Fibroblast of skin of left biceps (primary cell): ENCODE measurements around the gene ITPR3.

Experiments
- DNase-seq, 2 experiments: peaks; one replicate each; pipeline ENCODE4 v3.0.0-alpha.2; 2013; ENCODE audit warnings: low read depth in 2 of 2

Gene ITPR3

DNA sequence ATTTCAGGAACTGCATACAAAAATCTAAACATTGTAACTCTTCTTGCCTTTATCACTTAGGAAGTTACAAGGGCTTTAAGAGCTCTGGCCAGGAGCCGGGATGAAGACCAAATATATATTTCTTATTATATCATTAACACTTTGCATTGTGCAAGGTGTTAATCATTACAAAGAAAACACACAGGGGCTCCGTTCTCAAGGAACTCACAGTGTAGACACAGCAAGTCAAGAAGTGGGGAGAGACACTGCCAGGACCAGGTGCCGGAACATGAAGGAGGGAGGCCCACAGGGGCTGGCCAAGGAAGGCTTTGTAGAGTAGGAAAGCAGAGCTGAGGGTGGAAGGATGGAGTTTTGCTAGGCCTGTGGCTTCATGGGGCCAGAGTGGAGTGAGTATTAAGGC lies 17.4 kb downstream of the ITPR3 start:
- DNase-seq, result no peak

DNA sequence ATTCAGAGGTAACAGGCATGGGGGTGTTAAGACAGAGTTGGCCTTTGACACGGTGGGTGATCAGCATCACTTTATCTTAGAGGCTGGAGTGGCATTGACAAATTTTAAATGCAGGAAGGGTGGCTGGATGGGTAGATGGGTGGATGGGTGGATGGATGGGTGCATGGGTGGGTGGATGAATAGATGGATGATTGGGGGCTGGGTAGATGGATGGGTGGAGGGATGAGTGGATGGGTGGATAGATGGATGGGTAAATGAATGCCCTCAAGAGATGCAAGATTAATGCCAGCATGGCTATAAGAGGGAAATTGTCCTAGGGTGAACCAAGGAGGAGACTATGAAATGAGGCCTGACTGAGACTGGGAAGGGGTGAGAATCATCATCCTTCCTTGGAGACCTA lies 18.4 kb downstream of the ITPR3 start:
- DNase-seq, result no peak

DNA sequence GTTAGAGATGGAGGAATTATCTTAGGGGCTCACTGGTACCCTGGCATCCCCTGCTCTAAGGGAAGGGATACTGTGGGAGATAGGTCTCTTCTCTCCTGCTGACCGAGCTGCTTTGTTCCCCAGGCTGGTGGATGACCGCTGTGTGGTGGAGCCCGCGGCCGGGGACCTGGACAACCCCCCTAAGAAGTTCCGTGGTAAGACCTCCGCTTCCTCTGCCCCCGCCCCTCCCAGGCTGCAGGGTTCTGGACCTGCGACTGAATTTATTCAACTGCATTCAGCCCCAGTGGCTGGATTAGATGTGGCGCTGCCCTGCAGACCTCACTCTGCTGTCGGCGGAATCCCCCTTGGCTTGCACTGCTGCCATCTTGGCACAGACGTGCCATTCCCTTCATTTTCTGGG lies 19.2 kb downstream of the ITPR3 start:
- DNase-seq, result no peak

DNA sequence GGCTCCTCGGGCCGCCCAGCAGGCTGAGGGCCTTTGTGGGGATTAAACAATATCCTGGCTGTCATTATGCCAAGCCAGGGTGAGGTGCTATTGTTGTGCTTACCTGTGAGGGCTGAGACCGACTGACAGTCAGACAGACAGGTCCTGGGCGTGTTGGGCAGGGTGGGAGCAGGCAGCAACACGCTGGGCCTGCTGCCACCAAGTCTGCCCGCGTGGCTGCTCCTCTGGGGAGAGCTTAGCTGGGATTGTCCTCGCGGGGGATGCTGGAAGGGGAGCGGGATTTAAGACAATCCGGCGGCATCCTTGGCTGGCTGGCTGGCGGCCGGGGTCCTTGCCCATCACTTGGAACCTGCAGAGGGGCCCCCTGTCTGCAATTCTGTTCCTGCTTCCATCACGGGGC lies 20.0 kb downstream of the ITPR3 start:
- no peak for DNase-seq

DNA sequence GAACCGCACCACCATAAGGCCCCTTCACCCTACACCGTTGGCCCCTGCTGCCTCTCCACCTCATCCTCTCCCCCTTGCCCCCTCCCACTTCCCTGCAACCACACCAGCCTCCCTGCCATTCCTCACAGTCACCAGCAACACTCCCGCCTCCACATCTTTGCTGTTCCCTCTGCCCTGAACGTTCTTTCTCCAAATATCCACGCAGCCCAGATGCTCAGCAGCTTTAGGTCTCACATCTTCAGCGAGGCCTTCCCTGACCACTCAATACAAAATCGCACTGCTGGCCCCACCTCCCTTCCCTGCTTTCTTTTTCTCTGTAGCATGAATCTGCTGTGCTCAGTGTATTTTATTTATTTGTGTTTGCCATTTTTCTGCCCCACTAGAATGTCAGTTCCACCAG lies 20.5 kb downstream of the ITPR3 start:
- DNase-seq, result no peak

DNA sequence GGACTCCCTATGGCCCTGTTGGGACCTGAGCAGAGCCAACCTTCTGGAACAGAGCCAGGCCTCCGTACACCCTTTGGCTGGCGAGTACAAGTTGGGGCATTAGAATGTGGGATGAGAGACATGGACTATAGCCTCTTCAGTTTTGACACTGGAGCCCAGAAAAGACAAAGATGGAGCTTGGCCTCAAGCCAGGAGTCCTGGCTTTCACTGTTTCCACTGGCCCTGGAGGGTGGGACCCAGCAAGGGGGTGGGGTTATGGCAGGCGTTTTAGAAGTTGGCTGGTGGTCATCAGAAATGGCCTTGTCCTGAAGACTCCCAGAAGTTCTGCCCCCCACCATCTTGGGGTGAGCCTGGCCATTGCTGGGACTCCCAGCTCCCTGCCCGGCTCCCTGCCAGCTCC lies 21.8 kb downstream of the ITPR3 start:
- no peak for DNase-seq

DNA sequence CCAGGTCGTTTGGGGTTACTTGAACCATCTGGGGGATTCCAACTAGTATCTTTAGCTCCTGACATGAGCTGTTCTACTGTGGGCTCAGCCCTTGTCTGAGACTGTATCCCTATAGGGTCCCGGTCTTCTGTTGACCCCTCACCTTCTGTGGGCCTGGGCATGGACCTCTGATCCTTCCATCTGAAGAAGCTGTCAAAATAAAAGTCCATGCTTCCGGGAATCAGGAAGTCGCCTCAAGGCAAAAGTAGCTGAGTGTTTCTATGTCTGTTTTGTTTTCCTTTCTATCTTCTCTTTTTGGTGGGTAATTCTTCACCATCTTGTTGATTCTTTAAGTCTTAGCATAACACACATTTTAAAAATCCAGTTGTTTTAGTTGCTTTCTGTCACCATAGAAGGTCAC lies 30.3 kb downstream of the ITPR3 start:
- no peak for DNase-seq

DNA sequence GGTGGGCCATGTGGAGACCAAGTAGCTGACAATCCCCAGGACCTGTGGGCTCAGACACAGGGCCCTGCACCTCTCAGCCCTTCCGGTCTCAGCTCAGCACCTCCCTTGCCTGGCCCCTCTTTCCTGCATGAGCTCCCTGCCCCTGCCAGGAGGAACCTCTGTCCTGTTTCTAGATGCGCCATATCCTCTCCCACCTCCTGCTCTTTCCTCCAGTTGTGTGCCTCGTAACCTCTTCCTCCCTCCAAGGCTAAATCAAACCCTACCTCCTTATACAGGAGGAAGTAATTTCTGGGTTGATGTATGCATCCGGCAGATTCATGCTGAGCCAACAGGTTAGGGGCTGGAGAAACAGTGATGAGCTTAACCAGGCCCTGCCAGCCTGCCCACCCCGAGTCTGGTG lies 30.9 kb downstream of the ITPR3 start:
- no peak for DNase-seq

DNA sequence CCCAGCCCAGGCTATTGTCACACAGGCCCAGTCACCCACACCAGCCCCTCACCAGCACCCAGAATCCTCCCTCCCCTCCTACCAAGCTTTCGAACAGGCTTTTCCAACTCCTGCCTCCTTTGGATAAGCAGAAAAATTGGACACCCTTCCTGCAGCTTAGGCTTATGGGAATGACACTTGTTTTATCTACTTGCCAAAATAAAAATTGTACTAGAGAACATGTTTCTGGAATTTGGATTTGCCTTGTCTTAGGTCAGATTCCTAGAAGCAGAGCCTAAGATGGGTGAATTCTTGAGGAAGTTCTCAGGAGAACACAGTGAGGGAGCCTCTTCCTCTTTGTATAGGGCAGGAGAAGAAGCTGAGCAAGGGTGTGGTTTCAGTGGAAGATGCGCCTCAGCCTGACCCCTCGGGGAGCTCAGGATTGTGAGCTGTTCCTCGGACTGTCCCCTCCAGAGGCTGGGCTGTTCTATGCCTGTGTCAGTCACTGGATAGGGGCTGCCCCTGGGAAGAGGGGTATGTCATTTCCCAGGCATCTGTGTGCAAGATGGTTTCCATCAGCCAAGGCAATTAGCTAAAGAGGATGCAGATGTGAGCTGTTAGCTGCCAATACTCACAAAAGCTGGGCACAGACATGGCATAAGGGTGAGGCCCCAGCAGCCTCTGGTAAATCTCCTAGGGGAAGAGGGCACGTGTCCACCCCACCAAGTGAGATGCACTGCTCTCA lies 33.9 kb downstream of the ITPR3 start:
- DNase-seq, result peak in 1 of 2 experiments; percentile 9

DNA sequence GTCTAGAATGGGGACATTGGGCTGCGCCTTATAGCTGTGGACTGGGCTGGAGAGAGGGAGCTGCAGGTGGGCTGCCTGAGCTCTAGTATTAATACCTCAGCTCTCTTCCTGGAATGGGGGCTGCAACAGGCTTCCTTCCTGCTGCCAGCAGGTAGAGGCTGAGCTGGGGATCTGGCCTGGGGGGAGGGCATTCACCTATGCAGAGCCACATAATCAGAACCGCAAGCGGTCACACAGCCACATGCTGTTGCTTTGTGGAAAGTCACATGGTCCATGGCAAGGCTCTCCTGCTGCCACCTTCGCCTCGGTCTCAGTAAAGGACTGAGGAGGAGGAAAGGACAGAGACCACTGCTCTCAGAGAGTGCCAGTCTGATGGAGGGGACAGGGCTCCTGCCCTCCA lies 35.7 kb downstream of the ITPR3 start:
- no peak for DNase-seq

DNA sequence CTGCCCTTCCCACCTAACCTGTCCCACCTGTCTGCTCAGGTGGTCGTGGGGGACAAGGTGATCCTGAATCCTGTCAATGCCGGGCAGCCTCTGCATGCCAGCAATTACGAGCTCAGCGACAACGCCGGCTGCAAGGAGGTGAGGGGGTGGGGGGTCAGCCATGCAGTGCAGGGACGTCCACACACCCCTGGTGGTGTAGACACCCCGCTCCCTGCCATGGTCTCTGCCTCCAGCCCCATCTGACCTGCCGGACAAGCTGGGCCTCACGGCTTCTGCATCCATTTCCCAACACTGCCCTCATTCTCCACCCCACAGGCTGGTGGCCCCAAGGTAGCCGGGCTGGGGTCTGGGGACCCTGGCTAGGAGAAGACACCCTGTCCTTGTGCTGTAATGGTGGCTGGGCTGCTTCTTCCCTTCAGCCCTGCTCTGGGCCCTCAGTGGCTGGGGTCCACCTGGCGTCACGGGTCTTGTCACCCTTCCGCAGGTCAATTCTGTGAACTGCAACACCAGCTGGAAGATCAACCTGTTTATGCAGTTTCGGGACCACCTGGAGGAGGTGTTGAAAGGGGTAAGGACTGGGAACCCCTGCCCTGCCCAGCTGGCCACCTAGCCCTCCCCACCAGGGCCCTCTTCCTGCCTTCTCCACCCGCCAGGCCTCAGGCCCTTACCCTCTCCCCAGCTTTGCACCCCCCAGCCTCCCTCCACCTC lies 38.0 kb downstream of the ITPR3 start:
- no peak for DNase-seq

DNA sequence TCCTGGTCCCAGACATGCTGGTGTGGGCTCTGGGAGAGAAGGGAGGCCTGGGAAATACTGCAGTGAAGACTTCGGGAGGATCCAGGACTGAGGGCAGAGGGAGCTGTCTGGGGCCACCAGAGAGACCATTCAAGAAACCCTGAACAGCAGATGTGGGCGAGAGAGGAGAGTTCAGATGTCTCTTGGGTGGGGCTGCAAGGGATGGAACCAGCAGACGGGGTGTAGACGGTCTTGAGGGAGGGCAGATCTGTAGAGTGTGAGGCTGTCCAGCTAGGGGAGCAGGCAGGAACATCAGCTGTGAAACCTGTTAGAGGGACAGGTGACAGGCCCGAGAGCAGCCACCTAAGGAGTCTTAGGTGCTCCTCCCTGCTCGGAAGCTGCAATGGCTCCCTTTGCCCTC lies 38.9 kb downstream of the ITPR3 start:
- no peak for DNase-seq

DNA sequence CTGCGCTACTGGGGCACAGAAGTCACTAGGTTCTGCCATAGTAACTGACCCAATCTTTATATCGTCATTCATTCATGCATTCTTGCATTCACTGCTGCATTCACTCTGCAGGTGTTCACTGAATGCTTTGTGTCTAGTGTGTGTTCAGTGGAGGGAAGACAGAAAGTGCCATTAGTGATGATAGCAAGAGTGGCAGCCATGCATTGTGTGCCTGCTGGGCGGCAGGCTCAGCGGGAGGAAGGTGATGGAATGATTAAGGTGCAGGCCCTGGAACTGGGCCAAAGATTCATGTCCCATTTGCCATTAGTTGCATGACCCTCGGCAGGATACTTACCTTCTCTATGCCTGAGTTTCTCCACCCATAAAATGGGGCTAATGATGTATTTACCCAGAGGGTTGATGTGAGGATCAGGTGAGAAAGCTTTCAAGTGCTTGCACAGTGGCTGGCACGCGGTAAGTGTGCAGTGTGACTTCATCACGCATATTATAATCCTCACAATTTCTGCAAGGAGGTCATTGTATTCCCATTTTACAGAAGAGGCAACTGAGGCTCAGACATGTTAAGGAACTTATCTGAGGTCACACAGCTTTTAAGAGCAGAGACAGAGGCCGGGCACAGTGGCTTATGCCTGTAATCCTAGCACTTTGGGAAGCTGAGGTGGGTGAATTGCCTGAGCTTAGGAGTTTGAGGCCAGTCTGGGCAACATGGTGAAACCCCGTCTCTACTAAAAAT lies 40.1 kb downstream of the ITPR3 start:
- no peak for DNase-seq

DNA sequence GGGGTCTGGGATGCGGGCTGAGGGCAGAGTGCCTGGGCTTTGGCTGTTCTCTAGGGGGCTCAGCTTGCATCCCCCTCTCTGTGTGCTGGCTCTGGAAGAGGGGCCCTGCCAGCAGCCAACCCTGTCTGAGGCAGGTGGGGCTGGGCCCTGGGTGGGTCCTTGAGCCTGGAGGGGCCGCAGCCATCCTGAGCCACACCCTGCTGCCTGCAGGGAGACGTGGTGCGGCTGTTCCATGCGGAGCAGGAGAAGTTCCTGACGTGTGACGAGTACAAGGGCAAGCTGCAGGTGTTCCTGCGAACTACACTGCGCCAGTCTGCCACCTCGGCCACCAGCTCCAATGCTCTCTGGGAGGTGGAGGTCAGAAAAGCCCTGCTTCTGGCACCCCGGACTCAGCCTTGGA lies 41.2 kb downstream of the ITPR3 start:
- no peak for DNase-seq

DNA sequence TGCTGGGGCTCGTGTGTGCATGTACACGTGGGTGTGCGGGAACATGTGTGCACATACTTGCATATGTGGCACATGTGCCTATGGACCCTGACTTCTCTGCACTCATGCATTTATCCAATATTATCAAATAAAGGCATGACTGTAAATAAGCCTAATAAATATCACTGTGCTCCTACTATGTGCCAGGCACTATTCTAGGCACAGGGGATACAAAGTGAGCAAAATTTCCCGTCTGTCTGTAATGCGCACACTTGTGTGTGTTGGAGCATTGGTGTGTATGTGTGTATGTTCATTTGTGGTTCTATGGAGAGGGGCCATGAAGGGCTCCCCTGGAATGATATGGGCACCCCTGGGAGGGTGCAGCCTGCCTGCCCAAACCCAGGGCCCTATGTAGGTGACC lies 41.9 kb downstream of the ITPR3 start:
- no peak for DNase-seq

DNA sequence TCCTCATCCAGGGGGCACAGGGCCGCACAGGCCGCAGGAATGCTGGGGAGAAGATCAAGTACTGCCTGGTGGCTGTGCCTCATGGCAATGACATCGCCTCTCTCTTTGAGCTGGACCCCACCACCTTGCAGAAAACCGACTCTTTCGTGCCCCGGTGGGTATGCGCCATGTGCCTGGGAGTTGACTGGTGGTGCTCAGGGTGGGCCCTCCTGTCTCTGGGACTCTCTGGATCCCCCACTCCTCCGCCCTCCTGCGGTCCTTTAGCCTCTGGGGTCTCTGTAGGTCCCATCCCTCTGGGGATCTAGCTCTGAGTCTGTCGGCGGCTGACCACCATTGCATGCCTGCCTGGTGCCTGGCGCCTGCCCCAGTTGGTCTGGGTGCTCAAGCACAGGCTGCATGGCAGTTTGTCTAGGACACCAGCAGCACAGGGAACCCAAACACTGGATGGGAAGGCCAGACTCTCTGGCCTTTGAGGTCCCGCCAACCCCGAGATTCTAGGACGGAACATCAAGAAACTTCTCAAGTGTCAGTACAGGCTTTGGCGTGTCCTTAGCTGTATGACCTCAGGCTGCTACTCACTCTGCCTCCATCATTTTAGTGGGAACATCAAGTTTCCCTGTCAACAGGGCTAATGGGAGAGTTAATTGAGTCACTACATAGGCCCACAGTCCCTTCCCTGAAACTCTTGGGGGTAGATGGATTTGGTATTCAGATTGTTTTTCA lies 42.8 kb downstream of the ITPR3 start:
- DNase-seq, result no peak

DNA sequence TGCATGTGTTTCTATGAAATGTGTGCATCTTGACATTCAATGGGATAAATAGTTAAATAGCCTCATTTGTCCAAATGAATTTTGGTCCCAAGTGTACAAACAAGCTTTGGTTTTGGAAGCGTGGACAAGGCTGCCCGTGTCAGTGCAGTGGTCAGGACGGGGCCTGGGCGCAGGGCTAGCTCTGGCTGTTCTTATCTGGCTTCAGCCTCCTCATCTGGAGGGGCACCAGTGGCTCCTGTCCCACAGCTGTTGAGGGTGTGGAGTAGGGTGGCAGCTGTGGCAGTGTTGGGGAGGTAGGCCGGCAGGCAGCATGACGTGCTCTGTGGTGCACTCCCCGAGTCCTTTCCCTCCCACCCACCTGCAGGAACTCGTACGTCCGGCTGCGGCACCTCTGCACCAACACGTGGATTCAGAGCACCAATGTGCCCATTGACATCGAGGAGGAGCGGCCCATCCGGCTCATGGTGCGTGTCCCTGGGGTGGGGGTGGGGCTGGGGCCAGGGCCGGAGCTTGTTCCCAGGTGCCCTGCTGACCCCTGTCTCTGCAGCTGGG lies 43.5 kb downstream of the ITPR3 start:
- no peak for DNase-seq

DNA sequence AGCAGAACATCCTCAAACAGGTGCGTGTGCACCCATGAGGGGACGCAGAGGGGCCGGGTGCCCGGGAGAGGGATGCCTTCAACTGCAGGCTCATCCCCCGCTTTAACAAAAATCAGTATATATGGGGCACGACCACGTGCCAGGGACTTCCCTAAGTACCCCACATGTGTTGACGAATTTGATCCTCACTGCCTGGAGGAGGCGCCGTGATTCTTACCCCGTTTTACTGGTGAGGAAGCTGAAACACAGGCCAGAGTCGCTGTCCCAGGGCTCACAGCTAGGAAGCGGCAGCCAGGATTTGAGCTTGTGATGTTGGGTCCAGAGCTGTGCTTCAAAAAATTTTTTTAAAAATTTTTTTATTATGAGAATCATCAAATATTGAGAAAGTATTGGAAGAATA lies 44.8 kb downstream of the ITPR3 start:
- DNase-seq, result no peak

DNA sequence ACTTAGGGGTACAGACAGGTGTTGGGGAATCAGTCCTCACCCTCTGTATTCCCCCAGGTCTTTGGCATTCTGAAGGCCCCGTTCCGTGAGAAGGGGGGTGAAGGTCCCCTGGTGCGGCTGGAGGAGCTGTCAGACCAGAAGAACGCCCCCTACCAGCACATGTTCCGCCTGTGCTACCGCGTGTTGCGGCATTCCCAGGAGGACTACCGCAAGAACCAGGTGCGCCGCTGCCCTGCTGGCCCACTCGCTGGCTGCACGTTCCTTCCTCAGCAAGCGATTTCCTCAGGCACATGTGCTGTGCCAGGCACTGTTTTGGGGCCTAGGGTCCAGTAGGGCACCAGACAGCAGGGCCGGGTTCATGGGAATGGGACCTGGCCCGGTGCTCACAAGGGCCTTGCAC lies 46.0 kb downstream of the ITPR3 start:
- no peak for DNase-seq

DNA sequence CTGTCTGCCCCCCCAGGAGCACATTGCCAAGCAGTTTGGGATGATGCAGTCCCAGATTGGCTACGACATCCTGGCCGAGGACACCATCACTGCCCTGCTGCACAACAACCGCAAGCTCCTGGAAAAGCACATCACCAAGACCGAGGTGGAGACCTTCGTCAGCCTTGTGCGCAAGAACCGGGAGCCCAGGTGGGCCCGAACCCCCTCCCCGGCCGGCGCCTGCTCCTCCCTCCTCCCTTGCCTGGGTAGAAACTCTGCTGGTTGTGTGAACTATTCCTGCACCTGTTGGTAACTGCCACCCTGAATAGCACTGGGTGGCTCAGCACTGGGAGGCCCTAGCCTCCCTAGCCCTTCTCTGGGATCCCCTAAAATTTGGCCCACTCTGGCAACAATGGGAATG lies 46.7 kb downstream of the ITPR3 start:
- DNase-seq, result no peak

DNA sequence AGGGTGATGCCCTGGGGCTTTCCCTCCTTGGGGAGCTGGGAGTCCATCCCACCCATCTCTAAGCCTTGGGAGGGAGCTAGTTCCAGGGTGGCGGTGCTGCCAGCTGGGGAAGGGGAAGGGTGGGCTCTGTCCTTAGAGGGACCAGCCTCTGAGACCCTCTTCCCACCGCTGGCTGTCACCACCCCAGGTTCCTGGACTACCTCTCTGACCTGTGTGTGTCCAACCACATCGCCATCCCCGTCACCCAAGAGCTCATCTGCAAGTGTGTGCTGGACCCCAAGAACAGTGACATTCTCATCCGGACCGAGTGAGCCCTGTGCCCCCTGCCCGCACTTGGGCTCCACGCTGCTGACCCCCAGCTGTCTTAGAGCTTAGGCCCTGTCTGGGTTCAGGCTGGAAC lies 47.2 kb downstream of the ITPR3 start:
- no peak for DNase-seq

DNA sequence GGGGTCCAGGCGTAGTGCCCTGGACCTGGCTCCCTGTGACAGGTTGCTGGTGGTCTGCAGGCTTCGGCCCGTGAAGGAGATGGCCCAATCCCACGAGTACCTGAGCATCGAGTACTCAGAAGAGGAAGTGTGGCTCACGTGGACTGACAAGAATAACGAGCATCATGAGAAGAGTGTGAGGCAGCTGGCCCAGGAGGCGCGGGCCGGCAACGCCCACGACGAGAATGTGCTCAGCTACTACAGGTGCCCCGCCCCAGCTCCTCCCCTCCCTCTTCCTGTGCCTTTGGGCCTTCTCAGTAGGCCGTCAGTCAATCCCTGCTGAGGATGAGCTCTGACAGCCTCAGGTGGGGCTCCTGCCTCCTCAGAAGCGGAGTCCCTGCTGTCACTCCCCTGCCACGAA lies 47.8 kb downstream of the ITPR3 start:
- DNase-seq, result no peak
